ENCODE data around the gene DCUN1D2. TPM values are rescaled to one million over a fixed set of nuclear protein-coding genes. Genes with fewer than 3 reads are reported as not detected.
A peak's percentile ranks its signal among the peaks of the same experiment; 100 is the strongest.

Gene DCUN1D2
- total and polyA plus RNA-seq, 9 donors, result 9.7 to 31.4 (median 16.4) TPM

DNA sequence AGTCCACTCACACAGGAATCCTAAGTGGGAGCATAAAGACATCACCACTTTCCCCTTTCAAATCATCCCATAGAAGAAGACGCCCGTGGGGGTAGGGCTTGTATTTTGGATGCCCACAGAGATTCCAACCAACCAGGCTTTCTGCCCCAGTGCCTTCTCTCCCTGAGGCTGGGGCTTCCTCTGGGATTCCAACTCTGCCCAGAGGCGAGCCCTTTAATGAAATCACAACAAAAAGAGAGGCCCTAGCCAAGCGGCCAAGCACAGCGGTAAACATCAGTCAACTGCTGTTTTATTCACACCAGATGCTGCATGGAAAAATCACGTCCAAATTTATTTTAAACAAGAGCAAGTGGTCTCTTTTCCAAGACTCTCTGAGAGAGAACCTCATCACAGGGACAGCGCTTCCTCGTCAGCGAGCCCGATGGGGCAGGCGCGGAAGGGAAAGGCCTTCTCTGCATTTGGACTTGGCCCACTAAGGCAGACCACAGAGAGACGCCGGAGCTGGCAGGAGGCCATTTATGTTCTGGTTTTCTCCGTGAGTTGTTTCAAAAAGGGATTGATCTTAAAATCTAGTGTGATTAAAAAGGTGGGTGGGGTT, 68.7 kb downstream of the DCUN1D2 start:
- peak; percentile 53 to 77 (median 66) for DNase-seq
- no peak for TF ChIP-seq EP300 (IDR thresholded peaks at IDR 0.05)
- no peak for TF ChIP-seq CTCF (IDR thresholded peaks at IDR 0.05)
- no peak for TF ChIP-seq POLR2A (IDR thresholded peaks at IDR 0.05)
- H3K36me3 ChIP-seq, result no peaks in the 10 kb centered on the region
- H3K4me3 ChIP-seq, result no peak overlapping the region
- intact Hi-C loops (cut with DNase I), result no loop called here
- no peaks in the 10 kb centered on the region for H3K27me3 ChIP-seq
- H3K27ac ChIP-seq, result peak overlapping the region in 1 of 2 donors; percentile 37
- no peaks in the 10 kb centered on the region for H3K9me3 ChIP-seq
- H3K4me1 ChIP-seq (ENCODE audit: insufficient read depth), result peaks cover 3% of the 10 kb centered on the region
- 16 to 22% (median 20%) methylated on average over 15 of the region's 15 CpGs for WGBS, 3 donors

GRCh38 chr13:113420833-113421600, 69.5 kb downstream of the DCUN1D2 start:
- peak in 1 of 5 donors; percentile 26 for DNase-seq
- H3K4me3 ChIP-seq, result no peak overlapping the region
- peaks cover 3% of the 10 kb centered on the region for H3K4me1 ChIP-seq (ENCODE audit: insufficient read depth)
- H3K27me3 ChIP-seq, result no peaks in the 10 kb centered on the region
- no peaks in the 10 kb centered on the region for H3K9me3 ChIP-seq
- H3K27ac ChIP-seq, result no peak overlapping the region
- no peaks in the 10 kb centered on the region for H3K36me3 ChIP-seq
- intact Hi-C loops (cut with DNase I), result no loop called here
- TF ChIP-seq POLR2A (IDR thresholded peaks at IDR 0.05) (no peak), EP300 (IDR thresholded peaks at IDR 0.05) (no peak), CTCF (IDR thresholded peaks at IDR 0.05) (no peak)
- 57 to 85% (median 65%) methylated on average over 11 to 38 of the region's 38 CpGs for whole genome bisulfite sequencing, 3 donors

DNA sequence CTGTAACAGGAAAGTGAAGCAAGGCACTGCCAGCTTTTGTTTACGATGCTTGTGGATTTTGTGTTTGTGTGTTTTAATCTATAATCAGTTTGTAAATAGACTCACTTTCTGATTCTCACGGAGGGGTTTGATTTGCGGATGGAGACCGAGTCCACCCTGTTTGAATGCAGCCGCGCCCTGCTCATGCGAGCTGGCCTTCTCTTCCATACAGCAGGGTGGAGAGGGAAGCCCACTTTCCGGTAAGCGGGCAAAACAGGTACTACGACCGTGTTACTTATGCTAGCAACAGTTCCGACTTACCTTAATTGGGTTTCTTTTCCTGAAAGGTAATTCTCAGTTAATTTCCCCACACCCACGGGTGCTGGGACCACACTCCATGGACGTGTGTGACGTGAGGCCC, 70.3 kb downstream of the DCUN1D2 start:
- Histone ChIP-seq H3K9me3 (no peaks in the 10 kb centered on the region), H3K36me3 (no peaks in the 10 kb centered on the region), H3K27ac (no peak overlapping the region), H3K4me3 (no peak overlapping the region), H3K27me3 (no peaks in the 10 kb centered on the region), H3K4me1 (ENCODE audit: insufficient read depth) (peaks cover 3% of the 10 kb centered on the region)
- no peak for DNase-seq
- TF ChIP-seq POLR2A (IDR thresholded peaks at IDR 0.05) (no peak), EP300 (IDR thresholded peaks at IDR 0.05) (no peak), CTCF (IDR thresholded peaks at IDR 0.05) (no peak)
- intact Hi-C loops (cut with DNase I), result no loop called here
- 87 to 93% (median 91%) methylated on average over 15 of the region's 15 CpGs for WGBS, 3 donors

DNA sequence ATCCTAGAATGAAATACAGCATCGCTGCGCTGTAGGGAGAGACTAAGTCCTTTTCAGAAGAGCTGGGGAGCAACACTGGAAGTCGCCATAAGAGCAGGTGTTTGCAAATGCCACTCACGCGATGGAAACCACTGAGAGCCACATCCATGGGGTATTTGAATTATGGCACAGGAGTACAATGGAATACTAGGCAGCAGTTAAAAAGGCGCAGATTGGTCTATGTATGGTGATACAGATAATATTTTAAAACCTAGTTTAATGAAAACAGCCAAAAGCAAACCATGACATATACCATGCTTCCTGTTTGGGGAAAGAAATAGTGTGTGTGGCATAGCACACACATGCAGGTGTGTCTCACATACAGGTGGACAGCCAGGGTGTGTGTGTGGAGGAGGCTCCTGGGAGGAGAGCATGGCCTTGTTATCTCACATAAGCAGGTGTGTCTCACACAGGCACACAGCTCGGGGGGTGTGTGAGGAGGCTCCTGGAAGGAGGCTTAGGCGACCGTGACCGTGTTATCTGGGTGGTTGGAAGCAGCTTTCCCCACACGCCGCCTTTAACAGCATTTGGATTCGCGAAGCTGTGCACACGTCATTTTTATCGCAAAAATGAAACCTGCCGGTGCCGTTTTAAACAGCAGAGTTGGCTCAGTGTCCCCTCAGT, 70.8 kb downstream of the DCUN1D2 start:
- no peak for DNase-seq
- Histone ChIP-seq H3K4me3 (no peak overlapping the region), H3K27me3 (no peaks in the 10 kb centered on the region), H3K9me3 (no peaks in the 10 kb centered on the region), H3K36me3 (no peaks in the 10 kb centered on the region), H3K4me1 (ENCODE audit: insufficient read depth) (peaks cover 3% of the 10 kb centered on the region), H3K27ac (no peak overlapping the region)
- intact Hi-C loops (cut with DNase I), result no loop called here
- 88 to 93% (median 91%) methylated on average over 18 of the region's 18 CpGs for WGBS, 3 donors
- TF ChIP-seq POLR2A (IDR thresholded peaks at IDR 0.05) (no peak), EP300 (IDR thresholded peaks at IDR 0.05) (no peak), CTCF (IDR thresholded peaks at IDR 0.05) (no peak)

All from ovary (tissue), 9 donors.